NK-92 treated with Interleukin-12 subunit alpha and Interleukin-12 subunit beta, amount 100 ng/mL, for 24 hours (cell line): ENCODE data around the gene BICD1.

Experiments
- DNase-seq: peaks from one replicate; lab custom pipeline; 2025; lab: John Stamatoyannopoulos, UW

Gene BICD1

DNA sequence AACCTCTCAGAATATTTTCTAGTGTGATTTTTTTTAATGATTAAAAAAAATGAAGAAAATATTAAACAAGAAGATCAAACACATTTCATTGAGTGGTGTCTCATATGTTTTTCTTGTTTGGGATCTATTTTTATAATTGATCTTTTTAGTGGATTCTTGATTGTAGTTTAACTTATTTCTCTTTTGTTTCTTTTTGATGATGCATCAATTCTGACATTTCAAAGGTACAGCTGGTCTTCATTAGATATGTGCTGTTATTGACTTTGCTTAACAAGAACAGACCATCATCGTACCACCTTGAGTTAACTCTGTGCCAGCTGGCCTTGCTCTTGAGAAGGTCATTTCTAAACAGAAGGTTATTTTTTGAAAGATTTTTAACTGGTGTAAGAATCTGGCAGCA is 246.9 kb downstream of the BICD1 start:
- DNase-seq: no peak

DNA sequence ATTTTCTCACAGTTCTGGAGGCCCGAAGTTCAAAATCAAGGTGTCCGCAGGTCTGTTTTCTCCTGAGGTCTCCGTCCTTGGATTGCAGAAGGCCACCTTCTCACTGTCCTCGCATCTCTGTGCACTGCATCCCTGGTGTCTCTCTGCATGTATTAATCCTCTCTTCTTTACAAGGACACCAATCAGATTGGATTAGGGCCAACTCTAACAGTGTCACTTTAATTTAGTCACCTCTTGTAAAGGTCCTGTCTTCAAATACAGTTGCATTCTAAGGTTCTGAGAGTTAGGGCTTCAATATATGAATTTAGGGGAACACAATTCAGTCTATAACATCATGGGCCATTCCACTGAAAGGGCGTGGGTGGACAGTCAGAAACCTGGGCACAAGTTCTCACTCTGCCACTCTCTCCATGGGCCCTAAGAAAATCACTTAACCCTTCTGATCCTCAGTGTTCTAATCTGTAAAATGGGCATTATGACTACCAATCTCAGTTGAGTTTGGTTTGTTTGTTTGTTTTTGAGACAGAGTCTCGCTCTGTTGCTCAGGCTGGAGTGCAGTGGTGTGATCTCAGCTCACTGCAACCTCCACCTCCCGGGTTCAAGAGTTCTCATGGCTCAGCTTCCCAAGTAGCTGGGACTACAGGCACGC is 251.1 kb downstream of the BICD1 start:
- DNase-seq: no peak

DNA sequence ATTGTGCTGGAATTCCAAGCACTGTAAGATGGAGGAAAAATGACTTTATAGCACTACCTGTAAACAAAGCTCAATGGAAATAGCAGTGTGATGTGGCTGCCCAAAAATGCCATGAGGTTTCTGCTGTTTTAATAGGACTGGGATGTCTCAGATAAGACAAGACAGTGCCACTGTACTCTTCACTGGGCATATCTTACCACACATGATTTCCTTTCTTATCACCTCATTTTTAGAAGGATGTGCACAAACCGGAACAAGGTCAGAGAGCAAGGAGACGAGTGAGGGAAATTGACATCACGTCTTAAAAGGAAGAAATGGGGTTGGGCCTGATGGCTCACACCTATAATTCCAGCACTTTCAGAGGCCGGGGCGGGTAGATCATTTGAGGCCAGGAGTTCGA is 254.3 kb downstream of the BICD1 start:
- no peak for DNase-seq

DNA sequence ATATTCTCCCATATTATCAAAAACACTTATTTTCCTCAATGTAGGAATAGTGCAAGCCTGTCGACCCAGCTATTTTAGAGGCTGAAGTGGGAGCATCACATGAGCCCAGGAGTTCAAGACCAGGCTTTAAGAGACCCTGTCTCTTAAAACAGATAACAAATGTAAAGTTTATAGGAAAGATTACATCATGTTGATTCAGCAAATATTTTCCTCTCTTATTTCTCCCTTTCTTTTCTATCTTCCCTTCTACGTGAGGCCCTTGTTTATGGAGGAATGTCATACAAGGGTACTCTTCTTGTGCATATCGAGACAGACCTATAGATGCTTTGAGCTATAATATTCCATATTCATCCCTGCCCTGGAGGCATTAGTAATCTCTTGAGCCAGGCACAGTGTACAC is 256.2 kb downstream of the BICD1 start:
- DNase-seq: no peak

DNA sequence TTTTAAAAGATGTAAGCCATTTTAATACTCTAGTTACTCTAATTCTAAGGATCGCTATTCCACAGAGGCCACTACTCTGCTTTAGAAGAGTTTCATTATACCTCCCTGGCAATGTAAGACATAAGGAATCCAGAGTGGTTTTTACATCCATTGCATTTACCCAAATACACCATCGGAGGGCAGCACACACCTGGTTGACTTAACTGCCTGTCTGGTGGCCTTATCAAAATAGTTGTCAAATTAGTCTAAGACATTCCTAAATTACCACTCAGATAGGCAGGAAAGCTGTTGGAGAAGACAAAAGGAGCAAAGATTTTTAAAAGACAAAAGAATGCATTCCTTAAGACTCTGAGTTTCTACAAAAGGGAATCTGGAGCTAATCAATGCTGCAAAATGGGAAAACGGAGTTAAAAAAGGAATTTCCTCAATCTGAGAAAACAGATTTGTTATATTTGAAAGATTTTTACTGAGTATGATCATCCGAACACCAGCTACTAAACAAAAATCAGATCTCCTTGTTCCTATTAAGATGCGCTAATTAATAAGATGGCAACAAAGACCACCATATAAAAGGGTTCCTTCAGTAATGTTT is 258.9 kb downstream of the BICD1 start:
- DNase-seq: no peak

DNA sequence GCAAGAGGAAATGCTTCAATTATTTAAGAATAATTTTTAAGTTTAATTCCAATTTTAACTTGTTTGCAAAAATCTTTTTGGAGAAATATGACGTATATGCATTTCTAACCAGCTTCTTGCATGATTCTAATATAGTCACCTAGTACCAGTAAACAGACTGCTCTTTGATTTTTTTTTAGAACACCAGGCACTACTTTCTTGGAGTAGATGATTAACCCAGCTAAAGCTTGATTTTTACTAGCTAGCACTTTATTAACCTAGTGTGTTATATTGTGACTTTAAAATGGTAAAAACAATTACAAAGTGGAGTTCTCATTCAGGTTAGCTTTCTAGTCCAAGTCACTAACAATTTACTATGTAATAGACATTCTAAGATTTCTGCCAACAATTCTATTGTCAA is 260.1 kb downstream of the BICD1 start:
- DNase-seq: no peak

DNA sequence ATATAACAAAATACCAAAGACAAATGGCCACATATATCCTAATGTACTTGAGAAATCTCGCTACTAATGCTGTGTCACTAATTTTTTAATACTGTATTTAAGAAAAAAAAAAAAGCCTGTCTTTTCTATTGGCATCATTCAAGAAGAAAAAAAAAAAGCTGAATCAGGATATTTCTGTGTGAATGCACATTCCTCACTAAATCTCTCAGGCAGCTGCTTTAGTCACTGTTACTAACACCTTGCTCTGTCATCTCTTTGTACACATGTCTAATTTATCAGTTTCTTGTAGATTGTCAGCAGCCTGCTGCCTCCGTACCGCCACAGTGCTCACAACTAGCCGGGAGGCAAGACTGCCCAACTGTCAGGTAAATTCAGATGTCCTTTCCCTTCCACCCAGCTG is 260.7 kb downstream of the BICD1 start:
- no peak for DNase-seq

DNA sequence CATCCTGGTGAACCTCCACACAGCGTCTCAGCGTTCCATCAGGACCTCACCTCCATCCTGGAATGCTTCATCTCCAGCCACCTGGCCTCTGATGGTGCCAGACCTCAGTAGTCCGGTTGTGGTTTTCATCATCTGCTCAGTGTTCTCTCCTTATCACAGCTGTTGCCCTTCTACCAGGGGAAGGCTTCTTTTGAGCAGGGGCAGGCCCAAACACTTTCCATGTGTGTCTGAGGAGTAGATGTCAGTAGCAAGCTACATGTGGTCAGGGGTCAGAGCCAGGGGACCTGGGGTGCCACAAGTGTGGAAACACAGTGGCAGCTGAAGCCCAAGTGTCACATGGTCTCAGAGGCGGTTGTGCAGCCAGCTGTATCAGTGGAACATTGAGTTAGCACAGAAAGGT is 262.6 kb downstream of the BICD1 start:
- no peak for DNase-seq

DNA sequence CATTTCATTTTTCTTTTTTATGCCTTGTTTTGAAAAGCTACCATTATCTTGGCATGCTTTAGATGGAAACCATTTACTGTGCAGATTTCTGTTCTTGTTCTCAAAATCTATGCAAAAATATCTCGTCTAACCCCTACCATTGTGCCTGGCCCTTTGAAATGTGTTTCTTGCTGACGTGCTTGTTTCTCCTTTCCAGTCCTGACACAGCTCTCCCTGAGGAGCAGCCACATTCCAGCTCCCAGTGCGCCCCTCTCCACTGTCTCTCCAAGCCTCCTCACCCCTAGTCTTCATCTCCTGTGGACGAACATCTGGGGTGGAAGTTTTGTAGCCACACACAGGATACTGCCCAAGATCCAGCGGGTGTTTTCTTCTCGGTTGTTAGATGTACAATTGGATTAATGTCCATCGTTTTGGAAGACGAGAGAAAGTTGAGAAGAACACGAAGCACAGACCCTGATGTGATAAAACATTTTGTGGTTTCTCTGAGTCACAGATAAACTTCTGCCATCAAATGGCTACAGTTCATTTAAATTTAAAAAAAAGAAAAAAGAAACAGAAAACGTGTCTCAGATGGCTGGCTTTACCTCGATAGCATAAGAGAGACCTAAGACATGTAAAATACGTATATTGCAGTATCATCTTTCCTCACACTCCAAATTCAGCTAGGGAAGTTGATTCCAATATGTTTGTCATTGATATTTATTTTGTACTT is 270.9 kb downstream of the BICD1 start:
- no peak for DNase-seq

DNA sequence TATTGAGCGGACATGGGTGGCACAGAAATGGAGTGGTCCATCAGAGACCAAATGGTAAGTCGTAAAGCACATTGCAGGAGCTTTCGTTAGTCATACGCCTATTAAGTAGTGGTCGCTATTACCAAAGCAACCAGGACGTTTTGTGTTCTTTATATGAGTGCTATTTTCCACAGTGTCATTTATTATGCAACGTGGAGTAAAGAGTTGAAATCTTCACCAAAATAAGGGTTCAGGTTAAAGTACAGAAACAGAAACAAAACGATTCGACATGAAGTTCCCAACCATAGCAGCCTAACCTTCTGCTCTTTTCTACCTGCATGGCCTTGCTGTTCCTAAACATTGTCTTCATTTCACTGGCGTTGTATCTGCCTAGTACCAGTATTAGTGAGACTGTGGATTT is 272.6 kb downstream of the BICD1 start:
- DNase-seq: no peak

DNA sequence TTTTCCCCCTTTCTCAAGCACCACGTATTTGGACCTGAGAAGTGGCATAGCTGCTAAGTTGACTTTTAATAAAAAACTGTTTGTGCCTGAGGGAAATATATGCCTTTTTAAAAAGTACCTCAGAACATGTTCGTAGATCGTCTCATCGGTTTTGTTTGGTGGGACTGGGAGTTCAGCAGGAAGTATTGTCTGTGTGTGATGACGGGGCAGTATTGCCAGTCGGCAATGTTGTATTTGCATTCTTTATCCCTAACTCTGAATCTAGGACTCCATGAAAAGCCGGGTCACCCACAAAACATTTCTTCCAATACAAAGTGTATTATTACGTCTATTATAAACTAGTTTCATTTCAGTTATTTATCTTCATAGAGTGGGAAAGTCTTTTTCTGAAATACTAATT is 273.0 kb downstream of the BICD1 start:
- no peak for DNase-seq

DNA sequence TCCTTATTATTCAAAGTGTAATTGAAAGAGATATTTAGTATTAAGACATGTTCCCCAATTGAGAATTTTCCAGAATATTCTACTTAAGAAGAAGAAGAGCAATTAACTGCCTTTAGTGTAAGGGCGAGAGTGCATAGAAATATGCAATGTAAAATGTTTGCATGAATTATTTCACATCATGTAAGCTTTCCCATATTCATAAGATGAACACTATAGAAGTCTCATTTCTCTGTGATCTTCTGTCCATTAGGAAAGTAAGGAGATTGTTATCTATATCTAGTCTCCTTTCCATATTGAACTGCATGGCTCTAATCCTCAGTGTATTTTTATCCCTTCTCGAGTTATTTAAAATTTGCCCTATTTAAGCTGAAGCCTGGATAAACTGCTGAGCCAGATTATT is 275.6 kb downstream of the BICD1 start:
- DNase-seq: no peak

DNA sequence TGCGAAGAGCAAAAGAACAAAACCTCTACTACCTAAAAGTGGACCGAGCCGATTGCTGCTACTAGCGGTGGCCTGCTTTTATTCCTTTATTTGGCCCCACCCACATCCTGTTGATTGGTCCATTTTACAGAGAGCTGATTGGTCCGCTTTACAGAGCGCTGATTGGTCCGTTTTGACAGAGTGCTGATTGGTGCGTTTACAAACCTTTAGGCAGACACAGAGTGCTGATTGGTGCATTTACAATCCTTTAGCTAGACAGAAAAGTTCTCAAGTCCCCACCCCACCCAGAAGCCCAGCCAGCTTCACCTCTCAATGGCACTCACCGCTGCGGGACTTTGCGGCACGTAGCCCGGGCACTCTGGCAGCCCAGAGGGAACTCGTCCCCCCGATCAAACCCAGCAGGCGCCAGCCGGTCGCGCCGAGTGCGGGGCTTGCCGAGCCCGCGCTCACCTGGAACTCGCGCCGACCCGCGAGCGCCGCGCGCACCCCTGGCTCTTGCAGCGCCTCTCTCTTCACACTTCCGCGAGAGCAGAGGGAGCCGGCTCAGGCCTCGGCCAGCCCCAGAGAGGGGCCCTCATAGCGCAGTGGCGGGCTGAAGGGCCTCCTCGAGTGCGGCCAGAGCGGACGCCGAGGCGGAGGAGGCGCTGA is 284.0 kb downstream of the BICD1 start:
- no peak for DNase-seq

DNA sequence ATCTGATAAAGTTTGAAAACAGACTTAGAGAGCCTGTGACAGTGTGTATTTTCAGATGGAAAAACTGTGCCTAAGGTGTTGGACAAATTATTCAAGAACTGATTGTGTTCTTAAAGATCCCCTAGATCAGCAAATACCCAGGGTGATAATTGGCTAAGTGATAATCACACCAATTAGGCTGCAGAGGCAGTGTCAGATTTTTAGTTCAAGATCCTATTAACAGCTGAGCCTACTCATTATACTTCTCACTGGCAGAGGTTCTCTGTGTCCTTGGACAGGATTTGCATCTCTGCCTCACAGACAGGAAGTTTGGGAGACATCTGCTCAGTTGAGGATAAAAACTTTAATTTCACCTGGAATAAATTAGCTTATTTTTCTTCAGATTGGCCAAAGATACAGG is 288.4 kb downstream of the BICD1 start:
- no peak for DNase-seq

DNA sequence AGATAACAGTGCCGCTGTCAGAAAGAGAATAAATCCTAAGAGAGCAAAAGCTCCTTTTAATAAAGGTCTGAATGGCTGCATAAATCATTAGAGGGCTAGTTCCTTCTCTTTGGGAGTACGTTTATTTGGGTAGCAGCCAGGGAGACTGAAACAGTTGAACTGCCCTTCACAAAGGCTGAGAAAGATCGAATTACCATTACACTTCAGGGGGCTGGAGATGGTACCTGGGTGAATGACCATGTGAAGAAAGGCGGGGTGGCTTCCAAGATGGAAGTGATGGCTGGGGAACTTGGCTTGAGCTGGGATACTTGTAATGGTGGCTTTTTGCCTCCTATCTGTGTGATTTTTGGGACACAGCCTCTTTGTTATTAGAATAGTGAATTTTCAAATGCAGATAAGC is 291.0 kb downstream of the BICD1 start:
- DNase-seq: no peak

DNA sequence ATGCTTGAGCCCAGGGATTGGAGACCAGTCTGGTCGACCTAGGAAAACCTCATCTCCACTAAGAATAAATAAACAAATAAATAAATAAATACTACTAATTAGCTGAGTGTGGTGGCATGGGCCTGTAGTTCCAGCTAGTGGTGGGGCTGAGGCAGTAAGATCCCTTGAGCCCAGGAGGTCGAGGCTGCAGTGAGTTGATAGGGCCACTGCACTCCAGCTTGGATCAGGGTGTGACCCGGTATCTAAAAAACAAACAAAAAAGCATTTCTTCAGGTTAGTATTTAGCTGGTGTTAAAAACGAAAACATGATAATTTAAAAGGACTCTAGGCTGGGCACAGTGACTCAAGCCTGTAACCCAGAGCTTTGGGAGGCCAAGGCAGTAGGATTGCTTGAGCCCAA is 291.5 kb downstream of the BICD1 start:
- no peak for DNase-seq

DNA sequence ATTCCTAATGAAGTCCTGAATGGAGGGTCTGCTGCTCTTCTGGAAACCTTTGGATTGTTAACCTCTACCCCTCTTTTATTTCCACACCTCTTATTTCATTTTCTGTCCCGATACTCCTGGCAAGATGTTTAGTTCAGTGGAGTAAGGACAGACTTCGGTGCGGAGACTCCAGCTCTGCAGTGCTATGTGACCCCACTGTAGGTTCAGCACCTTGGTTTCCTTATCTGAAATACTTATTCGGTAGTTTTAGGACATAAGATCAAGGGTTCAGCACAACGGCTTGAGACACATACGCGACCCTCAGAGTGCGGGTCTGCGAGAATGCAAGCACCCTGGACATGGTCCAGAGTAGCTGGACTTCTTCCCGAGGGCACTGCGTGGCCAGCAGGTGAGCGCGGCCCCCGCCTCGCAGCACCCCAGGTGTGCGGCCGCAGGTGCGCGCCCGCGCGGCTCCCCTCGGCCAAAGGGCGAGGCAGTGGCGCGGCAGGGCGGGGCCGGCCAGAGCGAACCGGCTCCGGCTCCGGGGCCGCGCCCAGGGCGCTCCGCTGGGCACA is 292.2 kb downstream of the BICD1 start:
- DNase-seq: no peak

DNA sequence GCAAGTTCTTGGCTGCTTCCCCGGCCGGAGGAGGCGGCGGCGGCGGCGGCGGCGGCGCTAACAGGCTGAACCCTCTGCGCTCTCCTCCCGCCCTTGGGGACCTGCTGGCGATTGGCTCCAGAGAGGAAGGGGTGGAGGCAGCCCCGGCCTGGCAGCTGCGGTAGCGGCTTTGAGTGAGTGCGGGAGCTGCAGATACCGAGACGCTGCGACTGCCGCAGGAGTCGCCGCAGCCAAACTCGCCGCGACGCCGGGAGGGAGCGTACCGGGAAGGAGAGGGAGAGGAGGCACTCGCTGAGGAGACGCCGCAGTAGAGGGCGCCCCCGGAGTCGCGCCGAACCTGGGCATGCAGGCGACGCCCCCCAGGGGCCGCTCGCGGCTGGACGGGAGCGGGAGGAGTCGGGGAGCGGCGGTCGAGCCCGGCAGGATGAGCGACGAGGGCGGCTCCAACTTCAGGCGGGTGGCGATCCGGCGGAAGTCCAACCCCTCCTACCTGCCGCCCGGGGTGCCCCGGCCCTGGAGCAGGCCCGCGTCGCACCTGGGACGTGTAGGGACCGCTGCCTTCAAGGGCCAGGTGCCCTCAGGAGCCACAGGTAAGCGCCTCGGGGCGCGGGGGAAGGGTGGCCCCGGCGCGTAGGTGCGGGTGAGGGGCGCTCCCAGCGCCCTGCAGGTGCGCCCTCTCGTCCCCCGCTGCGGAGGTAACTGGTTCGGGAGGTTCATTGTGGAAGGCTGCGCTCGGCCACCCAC is 292.9 kb downstream of the BICD1 start, which contains the start of gene FGD4:
TSS of gene FGD4 (plus strand) at position 189 of the 744 bp plus-strand sequence.
- no peak for DNase-seq

DNA sequence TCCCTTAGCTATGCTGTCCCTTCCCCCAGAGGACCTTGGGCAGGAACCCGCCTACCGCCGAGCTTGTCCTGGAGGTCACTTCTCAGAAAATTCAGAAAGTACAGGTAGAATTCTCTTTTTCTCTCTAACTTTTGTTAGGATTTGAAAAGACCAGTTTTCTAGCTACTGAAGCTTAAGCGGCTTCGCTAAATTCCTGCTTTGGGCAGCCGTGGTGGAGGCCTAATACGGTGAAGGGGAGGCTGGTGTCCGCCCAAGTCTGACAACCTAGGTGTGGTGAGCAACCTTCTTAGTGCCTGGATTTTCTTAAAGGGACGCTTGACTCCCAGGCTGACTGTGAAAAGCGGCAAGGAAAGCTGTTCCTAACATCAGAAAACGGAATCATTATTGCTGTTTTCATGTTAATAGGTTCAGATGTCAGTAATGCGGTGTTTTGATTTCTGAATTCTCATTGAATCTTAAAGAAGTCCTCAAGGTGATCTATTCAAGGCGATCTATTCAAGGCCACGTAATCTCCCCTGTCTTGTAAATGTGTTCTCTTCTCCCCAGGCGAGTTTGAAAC is 293.5 kb downstream of the BICD1 start:
- DNase-seq: no peak

DNA sequence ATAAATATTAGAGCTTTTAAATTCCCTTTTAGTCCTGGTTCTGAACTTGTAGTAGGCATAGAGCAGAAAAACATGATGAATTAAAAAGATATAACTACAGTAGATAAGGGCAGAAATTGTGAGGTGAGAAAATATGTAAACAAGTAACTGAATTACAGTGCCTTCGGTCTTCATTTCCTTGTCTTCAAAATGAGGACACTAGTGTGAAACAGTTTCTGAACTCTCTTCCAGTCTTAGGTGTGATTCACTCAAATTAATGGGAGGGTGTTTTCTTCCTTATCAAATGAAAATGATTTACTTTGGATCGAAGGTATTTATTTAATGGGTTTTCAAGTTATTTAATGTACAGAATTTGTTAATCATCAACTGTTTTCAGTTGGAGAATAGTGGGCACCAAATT is 294.2 kb downstream of the BICD1 start:
- DNase-seq: no peak

DNA sequence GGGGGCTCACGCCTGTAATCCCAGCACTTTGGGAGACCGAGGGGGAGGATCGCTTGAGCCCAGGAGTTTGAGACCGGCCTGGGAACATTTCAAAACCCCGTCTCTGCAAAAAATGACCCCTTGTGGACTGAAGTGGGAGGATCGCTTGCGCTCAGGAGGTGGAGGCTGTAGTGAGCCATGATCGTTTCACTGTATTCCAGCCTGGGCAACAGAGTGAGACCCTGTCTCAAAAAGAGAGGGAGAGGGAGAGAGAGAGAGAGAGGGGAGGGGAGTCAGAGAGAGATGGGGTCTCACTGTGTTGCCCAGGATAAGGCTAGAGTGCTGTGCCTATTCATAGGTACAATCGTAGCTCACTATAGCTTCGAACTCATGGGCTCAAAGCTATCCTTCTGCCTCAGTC is 295.5 kb downstream of the BICD1 start:
- no peak for DNase-seq

DNA sequence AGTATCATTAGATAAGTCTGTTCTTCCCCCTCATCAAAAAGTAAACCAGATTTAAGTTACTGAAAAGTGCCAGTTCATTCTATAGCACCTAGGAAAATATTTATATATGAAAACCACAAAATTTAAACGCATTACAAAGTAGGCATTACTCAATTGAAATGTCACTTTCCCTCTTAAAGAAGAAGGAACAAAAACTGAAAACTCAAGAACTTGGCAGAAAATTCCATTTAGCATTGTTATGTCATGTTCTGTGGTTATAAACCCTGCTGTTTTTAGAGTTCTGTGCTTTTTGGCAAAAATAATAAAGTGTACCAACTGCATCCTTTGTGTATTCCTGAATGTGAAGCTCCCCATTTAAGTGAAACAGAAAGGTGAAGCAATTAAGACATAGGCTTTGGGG is 296.3 kb downstream of the BICD1 start:
- DNase-seq: no peak
